Measurements from ENCODE around the gene VPS37C.

VPS37C gene

DNA sequence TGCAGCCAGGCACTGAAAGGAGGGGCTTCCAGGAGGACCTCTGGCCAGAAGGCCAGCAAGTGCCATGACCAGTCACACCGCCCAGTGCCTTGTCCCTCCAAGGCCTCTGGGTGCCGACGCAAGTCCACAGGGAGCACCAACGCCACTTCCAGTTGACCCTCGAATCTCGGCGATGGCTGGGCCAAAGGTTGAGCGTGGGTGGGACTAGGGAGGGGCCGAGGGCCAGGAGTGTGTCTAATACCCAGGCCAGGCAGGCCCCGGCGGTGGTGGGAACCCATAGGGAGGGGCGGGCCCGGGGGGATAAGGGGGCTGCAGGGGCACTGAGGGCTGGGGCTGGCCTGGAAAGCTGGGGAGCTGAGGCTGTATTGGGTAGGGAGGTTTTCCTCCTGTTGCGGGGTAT, 29.6 kb downstream of the VPS37C start:
- DNase-seq: no peak

- DNase-seq: no peak
Measured at GRCh38 chr11:61131186-61131585, 30.0 kb downstream of the VPS37C start.

DNA sequence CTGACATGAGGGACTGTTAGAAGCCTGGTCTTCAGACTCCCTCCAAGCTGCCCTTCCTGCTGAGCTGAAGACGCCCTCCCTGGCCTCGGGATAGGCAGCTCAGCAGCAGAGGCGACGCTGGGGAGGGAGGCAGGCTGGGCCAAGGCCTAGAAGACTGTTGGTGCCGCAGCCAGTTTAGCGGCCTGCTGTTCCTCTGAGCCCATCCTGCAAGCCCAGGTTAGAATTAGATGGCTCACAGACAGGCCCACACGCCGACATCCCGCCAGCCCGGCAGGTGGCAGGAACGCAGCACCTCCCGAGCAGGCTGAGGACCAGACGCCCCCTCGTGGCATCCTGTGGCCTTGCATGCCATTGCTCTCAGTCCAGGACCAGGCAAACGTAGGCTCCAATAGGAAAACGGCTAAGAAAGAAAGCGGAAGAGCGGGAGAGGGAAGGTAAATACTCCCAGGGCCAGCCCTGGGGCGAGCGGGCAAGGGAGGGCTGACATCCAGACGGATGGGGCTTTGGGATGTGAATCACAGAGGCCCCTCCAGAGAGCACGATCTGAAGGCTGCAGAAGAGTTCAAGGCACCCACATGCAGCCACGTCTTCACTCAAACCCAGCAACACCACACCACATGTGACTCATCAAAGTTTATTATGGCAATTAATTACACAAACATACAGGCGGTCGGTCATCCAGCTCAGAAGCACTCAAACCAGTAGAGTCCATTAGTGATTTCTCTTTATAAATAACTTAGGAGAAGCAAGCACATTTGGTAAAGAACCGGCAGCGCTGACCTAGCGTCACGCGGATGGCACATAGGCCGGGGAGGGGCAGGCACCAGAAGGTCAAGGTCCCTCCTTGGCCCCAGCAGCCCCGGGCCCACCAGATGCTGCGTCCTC, 31.3 kb downstream of the VPS37C start:
- DNase-seq: no peak

DNA sequence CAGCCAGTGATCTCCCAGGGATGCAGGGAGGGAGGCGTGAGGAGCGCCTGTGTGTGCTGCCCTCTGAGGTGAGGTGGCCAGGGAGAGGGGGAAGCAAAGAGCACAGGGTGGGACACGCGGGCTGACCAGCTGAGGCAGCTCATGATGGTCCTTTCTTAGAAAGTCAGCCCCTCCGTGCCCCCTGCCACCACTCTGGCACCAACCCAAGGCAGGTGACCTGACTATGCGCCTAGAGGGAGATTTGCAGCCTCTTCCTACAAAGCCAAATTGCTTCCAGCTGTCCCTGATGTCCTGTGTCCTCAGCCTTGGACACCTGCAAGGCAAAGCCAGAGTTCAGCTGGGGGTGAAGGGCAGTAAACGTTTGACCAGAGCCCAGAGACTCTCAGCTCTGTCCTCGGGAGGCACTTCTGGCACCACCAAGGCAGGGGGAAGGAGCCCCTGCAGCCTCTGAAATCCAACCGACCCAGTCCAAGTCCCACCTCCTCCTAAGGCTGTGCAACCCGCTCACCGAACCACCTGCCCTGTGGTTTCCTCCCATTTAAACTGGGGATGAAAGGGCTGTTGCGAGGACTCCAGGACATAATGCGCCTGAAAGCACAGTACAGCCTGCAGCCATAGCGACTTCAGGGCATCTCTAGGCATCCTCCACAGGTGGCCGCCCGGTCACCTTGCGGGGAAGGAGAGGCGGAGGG, 32.1 kb downstream of the VPS37C start:
- DNase-seq: no peak

- no peak for DNase-seq
Measured at GRCh38 chr11:61127991-61128390, 33.2 kb downstream of the VPS37C start.

DNA sequence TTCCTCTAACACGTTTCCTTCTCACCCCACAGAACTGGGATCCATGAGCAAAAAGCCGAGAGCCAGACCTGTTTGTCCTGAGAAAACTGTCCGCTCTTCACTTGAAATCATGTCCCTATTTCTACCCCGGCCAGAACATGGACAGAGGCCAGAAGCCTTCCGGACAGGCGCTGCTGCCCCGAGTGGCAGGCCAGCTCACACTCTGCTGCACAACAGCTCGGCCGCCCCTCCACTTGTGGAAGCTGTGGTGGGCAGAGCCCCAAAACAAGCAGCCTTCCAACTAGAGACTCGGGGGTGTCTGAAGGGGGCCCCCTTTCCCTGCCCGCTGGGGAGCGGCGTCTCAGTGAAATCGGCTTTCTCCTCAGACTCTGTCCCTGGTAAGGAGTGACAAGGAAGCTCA, 35.0 kb downstream of the VPS37C start:
- no peak for DNase-seq

GRCh38 chr11:61125310-61125684, 35.9 kb downstream of the VPS37C start:
- no peak for DNase-seq

GRCh38 chr11:61124574-61125309, 36.5 kb downstream of the VPS37C start:
- DNase-seq: no peak

DNA sequence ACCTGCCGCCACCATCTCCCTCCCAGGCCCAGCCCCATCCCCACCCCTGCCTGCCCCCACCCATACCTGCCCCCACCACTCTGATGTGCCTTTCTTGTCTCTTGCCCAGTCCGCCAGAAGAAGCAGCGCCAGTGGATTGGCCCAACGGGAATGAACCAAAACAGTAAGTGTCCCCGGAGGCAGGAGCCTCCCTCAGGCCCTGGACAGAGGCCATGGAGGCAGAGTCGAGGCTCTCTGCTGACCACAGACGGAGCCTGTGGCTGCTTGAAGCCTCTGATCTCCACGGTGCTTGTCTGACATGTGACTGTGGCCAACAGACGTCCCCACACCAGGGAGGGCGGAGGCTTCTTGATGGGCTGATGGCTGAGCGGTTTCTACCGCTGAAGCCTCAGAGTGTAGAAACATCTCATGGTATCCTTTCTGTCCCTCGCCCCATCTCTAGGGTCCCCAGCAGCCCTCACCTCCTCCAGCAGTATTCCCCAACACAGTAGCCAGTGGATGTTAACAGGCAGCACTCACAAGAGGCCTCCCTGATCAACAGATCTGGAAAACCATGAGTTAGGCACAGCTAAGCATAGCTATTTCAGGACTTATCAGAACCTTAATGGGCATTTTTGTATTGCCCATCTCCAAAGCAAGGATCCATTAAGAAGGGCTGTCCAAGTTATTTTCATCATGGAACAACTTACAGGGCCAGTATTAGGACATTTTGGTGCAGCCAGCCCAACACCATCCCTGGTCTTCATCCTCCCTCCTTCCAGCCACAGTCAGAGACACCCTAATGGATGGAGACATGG, 37.3 kb downstream of the VPS37C start:
- DNase-seq: no peak

- no peak for DNase-seq
Measured at GRCh38 chr11:61122761-61123160, 38.5 kb downstream of the VPS37C start.

- no peak for DNase-seq
Measured at GRCh38 chr11:61121917-61122316, 39.3 kb downstream of the VPS37C start.

DNA sequence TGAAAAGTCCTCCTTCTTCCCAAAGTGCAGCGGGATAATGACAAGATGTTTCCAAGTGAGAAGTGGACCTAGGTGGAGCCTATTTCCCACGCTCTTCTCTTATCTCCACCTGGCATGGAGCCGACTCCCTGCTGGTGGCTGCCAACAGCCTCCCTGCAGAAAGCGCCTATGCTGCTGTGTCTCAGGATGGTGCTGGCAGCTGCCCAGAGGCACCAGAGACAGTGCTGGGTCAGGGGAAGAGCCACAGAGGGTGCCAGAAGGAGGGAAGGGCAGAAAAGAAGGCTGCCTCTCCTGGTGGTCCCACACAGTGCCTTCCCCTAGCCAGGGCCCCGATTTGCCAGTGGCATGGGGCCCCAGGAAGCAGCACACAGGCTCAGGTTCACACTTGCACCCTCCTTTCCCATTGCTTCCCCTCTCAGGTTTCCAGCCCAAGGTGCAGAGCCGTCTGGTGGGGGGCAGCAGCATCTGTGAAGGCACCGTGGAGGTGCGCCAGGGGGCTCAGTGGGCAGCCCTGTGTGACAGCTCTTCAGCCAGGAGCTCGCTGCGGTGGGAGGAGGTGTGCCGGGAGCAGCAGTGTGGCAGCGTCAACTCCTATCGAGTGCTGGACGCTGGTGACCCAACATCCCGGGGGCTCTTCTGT, 39.9 kb downstream of the VPS37C start:
- DNase-seq: no peak

- no peak for DNase-seq
Measured at GRCh38 chr11:61120706-61121191, 40.5 kb downstream of the VPS37C start.

GRCh38 chr11:61120099-61120705, 41.0 kb downstream of the VPS37C start:
- DNase-seq: no peak

GRCh38 chr11:61119571-61119970, 41.7 kb downstream of the VPS37C start:
- DNase-seq: no peak

- no peak for DNase-seq
Measured at GRCh38 chr11:61119055-61119454, 42.2 kb downstream of the VPS37C start.

GRCh38 chr11:61118406-61118805, 42.8 kb downstream of the VPS37C start:
- no peak for DNase-seq

- no peak for DNase-seq
Measured at GRCh38 chr11:61118004-61118403, 43.2 kb downstream of the VPS37C start.

- DNase-seq: no peak
Measured at GRCh38 chr11:61117168-61117520, 44.1 kb downstream of the VPS37C start.

- DNase-seq: no peak
Measured at GRCh38 chr11:61116426-61117167, 44.6 kb downstream of the VPS37C start.
